Measurements from ENCODE around the gene MYO16. TPM values are rescaled to one million over a fixed set of nuclear protein-coding genes. Genes with fewer than 3 reads are reported as not detected.

MYO16 gene
- polyA plus RNA-seq, 1 donor, result 14.5 TPM

DNA sequence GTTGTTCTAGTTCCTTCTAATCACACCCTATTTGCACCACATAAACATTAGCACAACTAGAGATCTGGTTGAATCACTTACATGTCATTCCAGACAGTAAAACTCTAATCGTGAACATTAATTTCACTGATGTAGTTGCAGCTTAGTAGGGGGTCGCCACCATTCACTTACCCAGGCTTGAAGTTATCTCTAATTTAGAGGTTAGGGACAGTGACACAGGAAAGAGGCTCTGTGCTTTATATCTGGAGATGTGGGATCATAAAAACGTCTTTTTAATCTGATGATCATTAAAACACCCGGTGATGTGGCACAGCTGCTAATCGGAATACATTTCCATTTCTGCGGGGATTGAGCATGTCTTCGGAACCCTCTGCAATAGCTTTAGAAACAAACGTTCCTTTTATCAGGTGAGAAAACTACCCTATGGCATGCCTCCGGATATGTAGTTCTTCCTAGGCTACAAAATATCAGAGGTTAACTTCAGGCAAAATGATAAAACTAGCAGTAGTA, 523.0 kb downstream of the MYO16 start:
- no peak for DNase-seq (ENCODE audit: low read depth)

GRCh38 chr13:109152941-109153340, 523.5 kb downstream of the MYO16 start:
- DNase-seq (ENCODE audit: low read depth), result no peak

DNA sequence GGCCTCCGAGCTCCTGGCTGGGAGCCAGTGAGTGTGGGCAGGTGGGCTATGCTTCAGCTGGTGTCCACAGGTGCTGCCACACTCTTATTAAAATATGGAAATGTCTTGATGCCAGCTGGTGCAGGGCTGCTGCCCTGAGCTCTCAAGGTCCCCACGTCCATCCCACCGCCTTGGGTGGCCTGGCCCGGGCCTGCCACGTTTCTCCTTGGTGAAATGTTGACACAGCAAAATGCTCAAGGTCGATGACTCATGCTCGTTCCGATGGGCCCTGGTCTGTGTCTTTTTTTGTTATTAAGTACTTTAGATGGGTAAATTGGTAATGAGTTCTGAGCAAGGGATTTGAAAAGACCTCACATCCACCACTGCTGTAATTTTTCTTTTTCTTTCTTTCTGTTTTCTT, 524.7 kb downstream of the MYO16 start:
- no peak for DNase-seq (ENCODE audit: low read depth)

GRCh38 chr13:109154546-109154945, 525.1 kb downstream of the MYO16 start:
- DNase-seq (ENCODE audit: low read depth), result no peak

GRCh38 chr13:109154966-109155761, 525.8 kb downstream of the MYO16 start:
- DNase-seq (ENCODE audit: low read depth), result no peak

GRCh38 chr13:109156181-109156935, 526.9 kb downstream of the MYO16 start:
- DNase-seq (ENCODE audit: low read depth), result peak; percentile 65

- DNase-seq (ENCODE audit: low read depth), result no peak
These were observed 527.9 kb downstream of the MYO16 start for GRCh38 chr13:109157275-109157674.

DNA sequence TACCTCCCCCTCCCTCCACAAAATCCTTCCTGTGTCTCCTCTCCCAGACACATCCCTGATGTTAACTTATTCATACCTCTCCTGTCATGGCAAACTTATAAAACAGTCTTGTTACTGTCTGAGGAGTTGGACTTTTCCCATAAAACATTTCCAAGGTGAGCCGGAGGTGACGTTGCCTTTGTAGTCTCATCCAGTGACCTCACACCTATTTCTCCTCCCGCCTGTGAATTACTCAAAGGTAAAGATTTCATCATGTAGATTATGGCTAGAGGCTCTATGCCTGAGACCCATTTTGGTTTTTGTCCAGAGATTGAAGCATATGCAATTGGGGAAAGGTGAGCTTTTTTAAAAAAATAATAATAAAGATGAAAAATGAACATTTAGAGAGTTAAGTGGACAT, 529.0 kb downstream of the MYO16 start:
- DNase-seq (ENCODE audit: low read depth), result no peak

DNA sequence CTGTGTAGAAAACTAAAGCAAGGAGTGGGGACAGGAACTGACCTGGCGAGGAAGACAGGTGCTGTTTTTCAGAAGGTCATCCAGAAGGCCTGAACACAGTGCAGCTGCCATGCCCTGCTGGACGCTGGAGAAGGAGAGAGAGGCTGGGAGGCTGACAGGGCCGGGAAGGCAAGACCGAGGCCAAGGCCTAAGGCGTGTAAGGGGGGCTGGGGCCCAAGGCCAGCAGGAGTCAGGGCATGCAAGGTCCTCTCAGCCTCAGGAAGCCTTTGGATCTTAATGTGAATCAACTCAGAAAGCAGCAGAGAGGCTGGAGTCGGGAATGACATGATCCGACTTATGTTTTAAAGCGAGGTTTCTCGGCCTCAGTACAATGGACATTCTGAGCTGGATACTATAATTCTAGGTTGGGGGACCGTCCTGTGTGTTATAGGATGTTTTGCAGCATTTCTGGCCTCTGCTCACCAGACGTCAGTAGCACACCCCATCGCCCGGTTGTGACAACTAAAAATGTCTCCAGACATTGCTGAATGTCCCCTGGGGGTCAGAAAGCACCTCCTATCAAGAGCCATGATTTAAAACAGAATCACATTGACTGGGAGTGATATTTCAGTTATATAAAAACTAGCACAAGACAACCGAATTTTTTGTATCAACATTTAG, 530.4 kb downstream of the MYO16 start:
- DNase-seq (ENCODE audit: low read depth), result no peak

- DNase-seq (ENCODE audit: low read depth), result no peak
These were observed 530.9 kb downstream of the MYO16 start for GRCh38 chr13:109160357-109160756.

- no peak for DNase-seq (ENCODE audit: low read depth)
These were observed 531.7 kb downstream of the MYO16 start for GRCh38 chr13:109160887-109161669.

DNA sequence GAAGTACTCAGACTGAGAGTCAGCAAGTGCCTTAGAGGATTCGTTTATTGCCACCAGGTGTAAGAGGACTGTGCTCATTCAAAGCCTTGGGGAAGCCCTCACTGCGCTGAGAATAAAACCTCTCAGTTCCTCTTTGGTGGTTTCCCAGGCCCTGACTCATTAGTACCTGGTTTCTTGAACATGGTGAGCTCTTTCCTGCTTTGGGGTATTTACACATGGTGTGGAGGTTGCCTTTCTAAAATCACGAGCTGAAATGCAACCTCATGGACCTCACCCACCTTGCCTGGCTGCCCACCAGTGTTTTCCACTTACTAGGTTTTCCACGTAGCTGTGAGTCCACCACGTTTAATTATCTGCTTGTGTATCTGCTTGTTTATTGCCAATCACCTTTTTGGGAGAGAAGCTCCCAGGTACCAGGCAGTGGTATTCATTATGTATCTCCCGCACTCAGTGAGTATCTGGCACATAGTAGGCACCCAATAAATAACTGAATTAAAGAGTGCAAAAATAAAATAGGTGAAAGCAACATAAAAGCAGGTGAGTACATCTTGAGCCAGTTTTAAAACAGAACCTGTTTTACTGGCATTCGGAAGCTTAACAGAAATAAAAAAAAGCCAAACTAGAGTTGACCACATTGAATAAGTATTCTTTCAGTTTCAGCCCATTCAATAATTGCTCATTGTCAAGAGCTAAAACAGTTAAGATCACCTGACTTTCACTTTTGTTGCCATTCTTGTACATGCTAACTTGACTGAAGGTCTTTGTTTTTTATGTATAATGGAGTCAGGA, 533.0 kb downstream of the MYO16 start:
- DNase-seq (ENCODE audit: low read depth), result no peak

DNA sequence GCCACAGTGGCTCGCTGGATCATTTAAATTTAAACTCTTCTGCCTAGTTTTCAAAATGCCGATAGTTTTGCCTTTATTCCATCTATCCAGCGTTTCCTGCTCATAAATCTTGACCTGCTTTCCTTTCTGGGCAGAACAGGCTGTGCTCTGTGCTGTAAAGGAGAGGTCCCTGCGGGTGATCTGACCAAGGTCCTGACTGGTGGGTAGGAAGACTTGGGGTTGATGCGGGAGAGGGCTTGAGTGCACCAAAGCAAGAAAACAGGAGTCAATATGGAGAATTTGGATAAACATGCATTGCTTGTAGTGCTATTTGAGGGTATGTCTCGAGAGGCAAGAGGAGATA, 533.6 kb downstream of the MYO16 start:
- DNase-seq (ENCODE audit: low read depth), result no peak

DNA sequence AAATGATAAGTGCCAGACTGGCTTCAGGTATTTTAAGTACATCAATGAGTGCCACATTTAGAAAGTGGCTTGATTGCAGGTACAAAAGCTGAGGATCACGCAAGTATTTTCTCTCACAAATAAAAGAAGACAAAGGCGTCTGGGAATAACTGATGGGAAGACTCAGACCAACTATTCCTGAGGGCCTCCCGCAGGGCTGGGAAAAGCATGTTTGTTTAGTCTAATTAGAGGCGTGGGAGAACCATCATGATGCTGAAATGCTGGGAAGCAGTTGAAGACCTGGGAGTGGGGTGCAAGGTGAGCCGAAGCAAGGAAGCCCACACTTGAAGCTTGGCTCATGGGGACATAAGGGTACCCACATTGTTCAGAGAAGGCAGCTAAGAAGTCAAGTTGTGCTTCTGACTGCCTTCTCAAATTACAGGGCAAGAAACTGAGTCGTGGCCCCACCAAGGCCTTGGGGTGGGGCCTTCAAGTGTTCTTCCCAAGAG, 536.0 kb downstream of the MYO16 start:
- no peak for DNase-seq (ENCODE audit: low read depth)

DNA sequence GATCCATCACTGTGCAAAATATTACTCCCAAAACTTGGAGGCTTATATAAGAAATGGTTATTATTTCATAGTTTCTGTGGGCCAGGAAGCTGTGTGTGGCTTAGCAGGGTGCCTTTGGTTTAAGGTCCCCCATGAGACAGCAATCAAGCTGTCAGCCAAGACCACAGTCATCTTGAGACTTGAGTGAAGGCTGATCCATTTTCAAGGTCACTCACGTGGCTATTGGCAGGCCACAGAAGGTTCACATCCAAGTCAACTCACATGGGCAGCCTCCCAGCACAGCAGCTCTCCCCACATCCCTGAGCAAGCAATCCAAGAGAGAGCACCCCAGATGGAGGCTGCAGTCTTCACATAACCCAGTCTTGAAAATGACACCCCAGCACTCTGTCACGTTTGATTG, 537.4 kb downstream of the MYO16 start:
- DNase-seq (ENCODE audit: low read depth), result no peak

- DNase-seq (ENCODE audit: low read depth), result no peak
These were observed 542.7 kb downstream of the MYO16 start for GRCh38 chr13:109172136-109172535.

DNA sequence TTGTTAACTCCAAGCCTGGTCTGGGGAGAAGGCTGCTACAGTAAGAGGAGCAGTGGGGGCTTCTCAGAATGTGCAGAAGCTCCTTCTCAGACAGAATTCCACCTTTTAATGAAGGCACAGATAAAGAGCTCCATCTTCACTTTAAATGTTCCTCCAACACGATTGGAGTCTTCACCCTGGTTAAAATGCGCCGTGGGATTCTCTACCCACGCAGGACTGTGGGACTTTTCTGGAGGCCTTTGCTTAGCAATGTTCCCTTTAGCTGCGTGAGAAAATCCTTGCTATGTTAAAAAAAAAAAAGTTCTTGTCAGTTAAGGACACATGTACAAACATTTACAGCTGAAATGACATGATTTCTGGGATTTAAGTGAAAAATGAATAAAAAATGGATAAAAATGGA, 546.3 kb downstream of the MYO16 start:
- no peak for DNase-seq (ENCODE audit: low read depth)

DNA sequence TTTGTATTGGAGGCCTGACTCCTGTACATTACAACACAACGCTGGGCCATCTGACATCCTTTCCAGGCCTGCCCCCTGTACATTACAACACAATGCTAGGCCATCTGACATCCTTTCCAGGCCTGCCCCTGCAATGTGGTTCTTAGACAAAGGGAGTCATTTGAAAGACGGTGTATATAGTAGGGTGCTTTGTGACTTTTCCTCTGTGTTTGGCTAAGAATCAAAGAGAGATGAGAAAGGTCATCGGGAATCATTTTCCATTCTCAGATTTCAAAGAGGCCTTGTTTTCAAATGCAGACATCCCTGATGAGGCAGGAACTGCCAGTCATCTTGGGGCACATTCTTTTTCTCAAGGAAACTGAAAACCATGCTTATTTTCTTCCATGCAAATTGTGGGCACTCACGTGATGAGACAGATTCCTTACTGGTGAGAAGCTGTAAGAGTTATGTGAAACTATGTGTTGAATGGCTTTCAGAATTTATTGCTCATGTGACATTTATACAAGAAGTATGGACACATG, 551.6 kb downstream of the MYO16 start:
- DNase-seq (ENCODE audit: low read depth), result no peak

DNA sequence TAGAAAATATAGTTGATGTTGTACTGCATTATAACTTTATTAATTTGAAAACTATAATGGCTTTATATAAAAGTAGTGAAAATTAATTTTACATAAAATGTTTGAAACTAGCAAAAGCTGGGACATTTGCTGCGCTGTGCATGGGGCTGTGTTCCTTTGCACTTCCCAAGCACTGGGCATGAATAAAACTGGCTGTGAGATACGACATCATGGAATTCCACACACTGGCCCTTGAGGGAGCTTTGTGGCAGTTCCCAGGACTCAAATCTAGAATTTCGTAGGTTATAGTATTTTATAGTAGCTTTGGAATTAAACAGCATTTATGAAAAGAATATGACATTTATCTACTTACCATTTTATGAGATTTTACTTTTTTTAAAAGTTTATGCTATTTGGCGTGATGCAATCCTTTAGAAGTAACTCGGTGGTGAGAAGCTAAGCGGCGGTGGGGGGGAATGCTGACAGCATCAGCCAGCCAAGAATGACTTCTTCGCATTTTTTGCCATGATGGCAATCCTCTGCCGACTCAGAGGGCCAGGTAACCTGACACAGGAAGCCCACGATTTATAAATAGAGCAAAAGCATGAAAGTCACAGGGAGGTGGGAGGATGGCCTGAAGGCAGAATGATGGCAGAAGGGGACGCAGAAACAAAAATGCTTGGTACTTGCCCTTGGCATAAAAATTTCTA, 553.5 kb downstream of the MYO16 start:
- no peak for DNase-seq (ENCODE audit: low read depth)

DNA sequence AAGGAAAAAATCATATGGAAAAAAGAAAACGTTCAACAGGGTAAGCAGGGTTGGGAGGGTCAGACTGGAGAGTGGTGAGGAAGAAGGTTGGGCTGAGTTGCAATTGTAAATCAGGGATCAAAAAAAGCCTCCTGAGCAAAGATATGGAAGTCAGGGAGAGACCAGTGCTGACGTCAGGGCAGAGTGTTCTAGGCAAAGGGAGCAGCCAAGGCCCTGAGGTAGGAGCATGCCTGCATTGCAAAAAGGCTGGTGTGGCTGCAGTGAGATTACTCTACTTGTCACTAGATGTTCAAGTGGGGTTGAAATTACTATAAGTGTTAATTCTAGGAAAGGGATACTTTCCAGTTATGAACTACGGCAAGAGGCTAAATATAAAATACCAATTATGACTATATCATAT, 562.0 kb downstream of the MYO16 start:
- DNase-seq (ENCODE audit: low read depth), result no peak

All from forelimb muscle (tissue), 1 donor.